Stomach (tissue), 9 donors: Measurements from ENCODE around the gene CD3G. TPM values are rescaled to one million over a fixed set of nuclear protein-coding genes. Genes with fewer than 3 reads are reported as not detected.

Source experiments
- DNase-seq, 2 donors: peaks; one replicate each; pipeline versions ENCODE4 v3.0.0 to v3.0.0-alpha.2; 2013 to 2019
- H3K27ac ChIP-seq, 5 donors: fragments of 200-600 bp in 4 of 5; sonication (generic) in 4 of 5; one replicate each; pipeline ENCODE4 v1.5.1; 2013 to 2019; ENCODE audit warnings: mild to moderate bottlenecking in 1 of 5, moderate library complexity in 1 of 5
- H3K27me3 ChIP-seq, 3 donors: fragments of 200-600 bp; sonication (generic); one replicate each; pipeline ENCODE4 v1.5.1; 2017 to 2019; ENCODE audit warnings: mixed run types in 1 of 3
- H3K36me3 ChIP-seq, 4 donors: fragments of 200-600 bp; sonication (generic); 1 replicate in 3 of 4; 2 replicates in 1 of 4; pipeline ENCODE4 v1.5.1; 2016 to 2019
- H3K4me1 ChIP-seq, 4 donors: fragments of 200-600 bp; sonication (generic); one replicate each; pipeline ENCODE4 v1.5.1; 2016 to 2019
- H3K4me3 ChIP-seq, 4 donors: fragments of 200-600 bp; sonication (generic) in 3 of 4; one replicate each; pipeline ENCODE4 v1.5.1; 2016 to 2019; ENCODE audit warnings: mild to moderate bottlenecking in 1 of 4
- H3K9me3 ChIP-seq, 4 donors: fragments of 200-600 bp; sonication (generic); one replicate each; pipeline ENCODE4 v1.5.1; 2016 to 2019
- CTCF ChIP-seq, 7 experiments: fragments of 450-650 bp in 4 of 7; fragments of 200-600 bp in 3 of 7; sonication (generic) in 3 of 7; IDR thresholded peaks; one replicate each; pipeline ENCODE4 v1.5.1; 2016 to 2019; ENCODE audit warnings: antibody characterized with exemption in 7 of 7, control low read depth in 2 of 7, mild to moderate bottlenecking in 1 of 7
- EP300 ChIP-seq: sonication (generic); formaldehyde crosslinking; IDR thresholded peaks from one replicate; pipeline ENCODE4 v1.6.1; 2017; ENCODE audit warnings: antibody characterized with exemption
- POLR2A ChIP-seq, 4 donors: fragments of 450-650 bp; IDR thresholded peaks; one replicate each; pipeline ENCODE4 v1.6.1; 2016; ENCODE audit warnings: antibody characterized with exemption in 4 of 4, control low read depth in 2 of 4, mild to moderate bottlenecking in 1 of 4, moderate library complexity in 1 of 4
- POLR2AphosphoS5 ChIP-seq, 3 donors: sonication (generic); formaldehyde crosslinking; IDR thresholded peaks; one replicate each; pipeline ENCODE4 v1.6.1; 2016; ENCODE audit warnings: antibody characterized with exemption in 3 of 3
- WGBS, 5 donors: extraction: QIAGEN DNeasy Blood & Tissue Kit in 3 of 5; methylation state at CpG; one replicate each; pipeline versions ENCODE4 v1.1.5 to v1.1.7; 2013 to 2018; 5-methylcytosine and 5-hydroxymethylcytosine counted together
- intact Hi-C: fragments of 100-400 bp; cut with DNase I; formaldehyde crosslinking; loops from one replicate; pipeline ENCODE4 v1.15.1; 2023; ENCODE audit warnings: low total_unique reads
- polyA plus RNA-seq, 3 donors: library from polyadenylated mRNA; stranded (reverse); fragments of 200-250 nt; gene quantifications; one replicate each; pipeline ENCODE4 v1.2.3, GENCODE V29; 2013
- total RNA-seq, 5 donors: library from RNA; depleted of rRNA; stranded (reverse); fragments of >200 nt; gene quantifications; one replicate each; pipeline versions ENCODE4 v1.1.0 to v1.2.3, GENCODE V29; 2014 to 2016
- donor health status: healthy with polysubstance abuse.
- donor health status: Bipolar disorder and iron deficiency.
- donor health status: healthy.

The CD3G gene
- total and polyA plus RNA-seq, 8 donors, result 0.18 to 9.5 (median 1.2) TPM; not detected in 3

GRCh38 chr11:118341815-118342489 is 2.2 kb upstream of the CD3G start:
- TF ChIP-seq POLR2AphosphoS5 (IDR thresholded peaks at IDR 0.05) (no peak), EP300 (no peak), POLR2A (IDR thresholded peaks at IDR 0.05) (no peak), CTCF (IDR thresholded peaks at IDR 0.05) (no peak)
- Histone ChIP-seq H3K4me1 (no peaks in the 10 kb centered on the region), H3K36me3 (no peaks in the 10 kb centered on the region), H3K27me3 (peaks cover 0 to 8% (median 0%) of the 10 kb centered on the region in 3 donors), H3K9me3 (no peaks in the 10 kb centered on the region), H3K4me3 (peak overlapping the region in 3 of 4 donors; percentile 6 to 24 (median 21)), H3K27ac (peak overlapping the region; percentile 13 to 40 (median 26))
- DNase-seq, result no peak
- intact Hi-C loops, result no loop called here
- WGBS, 5 donors, result 69 to 81% (median 77%) methylated on average over 5 of the region's 5 CpGs

GRCh38 chr11:118342503-118343161 is 1.5 kb upstream of the CD3G start, which contains the start of gene CD3D:
Gene CD3D (minus strand): TSS chr11:118342705. CDS start chr11:118342607, 98 bp downstream.
- Histone ChIP-seq H3K4me3 (peak within 1 kb of the TSS; percentile 6 to 24 (median 15)), H3K9me3 (no peaks in the 10 kb centered on the region), H3K27me3 (peaks cover 0 to 11% (median 0%) of the 10 kb centered on the region in 3 donors), H3K36me3 (no peaks in the 10 kb centered on the region), H3K4me1 (no peaks in the 10 kb centered on the region), H3K27ac (peak within 1 kb of the TSS; percentile 13 to 42 (median 29))
- intact Hi-C loops, result no loop called here
- WGBS, 5 donors, result 74 to 85% (median 80%) methylated on average over 13 of the region's 13 CpGs
- TF ChIP-seq CTCF (IDR thresholded peaks at IDR 0.05) (no peak), EP300 (no peak), POLR2AphosphoS5 (IDR thresholded peaks at IDR 0.05) (no peak), POLR2A (IDR thresholded peaks at IDR 0.05) (no peak)
- DNase-seq, result peak in 1 of 2 donors; percentile 41

GRCh38 chr11:118343248-118343647 is 896 bp upstream of the CD3G start:
- peak overlapping the region in 3 of 5 donors; percentile 13 to 42 (median 40) for H3K27ac ChIP-seq
- H3K27me3 ChIP-seq, result peaks cover 0 to 17% (median under 1%) of the 10 kb centered on the region in 3 donors
- DNase-seq, result no peak
- no peak for TF ChIP-seq POLR2A (IDR thresholded peaks at IDR 0.05)
- TF ChIP-seq CTCF (IDR thresholded peaks at IDR 0.05), result no peak
- no peak for TF ChIP-seq POLR2AphosphoS5 (IDR thresholded peaks at IDR 0.05)
- TF ChIP-seq EP300, result no peak
- 55 to 79% (median 75%) methylated on average over 9 of the region's 9 CpGs for WGBS, 5 donors
- H3K4me3 ChIP-seq, result no peak overlapping the region
- no peaks in the 10 kb centered on the region for H3K9me3 ChIP-seq
- intact Hi-C loops, result no loop called here
- no peaks in the 10 kb centered on the region for H3K4me1 ChIP-seq
- no peaks in the 10 kb centered on the region for H3K36me3 ChIP-seq

GRCh38 chr11:118349475-118349874 is 5.3 kb downstream of the CD3G start:
- no peak overlapping the region for H3K27ac ChIP-seq
- WGBS, 5 donors, result 77 to 86% (median 82%) methylated on average over 6 of the region's 6 CpGs

More at GRCh38 chr11:118349475-118349874, 5.3 kb downstream of the CD3G start:
- no peak overlapping the region for H3K4me3 ChIP-seq
- peaks cover 0 to 22% (median 13%) of the 10 kb centered on the region in 3 donors for H3K27me3 ChIP-seq
- H3K4me1 ChIP-seq, result peaks cover 0 to 7% (median 0%) of the 10 kb centered on the region in 4 donors
- no peaks in the 10 kb centered on the region for H3K9me3 ChIP-seq
- intact Hi-C loops, result no loop called here
- DNase-seq, result no peak
- TF ChIP-seq POLR2AphosphoS5 (IDR thresholded peaks at IDR 0.05) (no peak), POLR2A (IDR thresholded peaks at IDR 0.05) (no peak), CTCF (IDR thresholded peaks at IDR 0.05) (no peak), EP300 (no peak)
- H3K36me3 ChIP-seq, result no peaks in the 10 kb centered on the region
